Ectodermal cell (in vitro differentiated cells): ENCODE results near the gene TBX20.
"Not testable (repeated sequence)": the region's sequence is repeated elsewhere in the genome, so short reads cannot be mapped to it uniquely, and the experiment has no call there.

Source experiments
- H3K27ac ChIP-seq: 2 replicates; pipeline ENCODE4 v1.7.0; 2013; ENCODE audit warnings: mild to moderate bottlenecking, low read depth, low read length; ENCODE audit not compliant: insufficient read depth, poor library complexity, severe bottlenecking
- H3K27me3 ChIP-seq: 2 replicates; pipeline ENCODE4 v1.7.0; 2013; ENCODE audit warnings: mild to moderate bottlenecking, low read length; ENCODE audit not compliant: insufficient read depth, control insufficient read depth, poor library complexity, severe bottlenecking
- H3K36me3 ChIP-seq: one replicate; pipeline ENCODE4 v1.7.0; 2013; ENCODE audit warnings: low read length; ENCODE audit not compliant: control insufficient read depth, insufficient read depth
- H3K4me1 ChIP-seq: one replicate; pipeline ENCODE4 v1.7.0; 2013; ENCODE audit warnings: low read length; ENCODE audit not compliant: control insufficient read depth, insufficient read depth
- H3K4me3 ChIP-seq: 2 replicates; pipeline ENCODE4 v1.7.0; 2013; ENCODE audit warnings: low read depth, low read length, control low read depth; ENCODE audit not compliant: insufficient read depth
- H3K9me3 ChIP-seq: 2 replicates; pipeline ENCODE4 v1.7.0; 2013; ENCODE audit warnings: mild to moderate bottlenecking, low read length, moderate library complexity; ENCODE audit not compliant: control insufficient read depth
- WGBS, 2 experiments: methylation state at CpG; one replicate each; pipeline ENCODE4 v1.1.7; 2013; ENCODE audit warnings: missing lambda C conversion rate in 2 of 2; 5-methylcytosine and 5-hydroxymethylcytosine counted together

The TBX20 gene

GRCh38 chr7:35246819-35247218, 7.1 kb downstream of the TBX20 start:
- no peak overlapping the region for H3K4me3 ChIP-seq
- H3K27ac ChIP-seq: no peak overlapping the region

GRCh38 chr7:35241884-35242283, 12.0 kb downstream of the TBX20 start:
- no peak overlapping the region for H3K27ac ChIP-seq
- H3K9me3 ChIP-seq: no peaks in the 10 kb centered on the region
- H3K36me3 ChIP-seq: no peaks in the 10 kb centered on the region
- H3K4me3 ChIP-seq: no peak overlapping the region
- H3K27me3 ChIP-seq: peaks cover 28% of the 10 kb centered on the region
- WGBS, 2 experiments: 67 to 73% methylated on average over 7 of the region's 7 CpGs
- H3K4me1 ChIP-seq: no peaks in the 10 kb centered on the region

More at GRCh38 chr7:35246819-35247218, 7.1 kb downstream of the TBX20 start:
- H3K36me3 ChIP-seq: no peaks in the 10 kb centered on the region
- no peaks in the 10 kb centered on the region for H3K4me1 ChIP-seq
- no peaks in the 10 kb centered on the region for H3K9me3 ChIP-seq
- H3K27me3 ChIP-seq: peaks cover 77% of the 10 kb centered on the region

- no peaks in the 10 kb centered on the region for H3K36me3 ChIP-seq
- H3K27ac ChIP-seq: no peak overlapping the region
- no peaks in the 10 kb centered on the region for H3K4me1 ChIP-seq
- no peaks in the 10 kb centered on the region for H3K9me3 ChIP-seq
- H3K4me3 ChIP-seq: no peak overlapping the region
- H3K27me3 ChIP-seq: peaks cover 24% of the 10 kb centered on the region
Measured at GRCh38 chr7:35241436-35241835, 12.5 kb downstream of the TBX20 start.

GRCh38 chr7:35241008-35241407, 12.9 kb downstream of the TBX20 start:
- peaks cover 19% of the 10 kb centered on the region for H3K27me3 ChIP-seq
- not testable (repeated sequence) for H3K4me3 ChIP-seq, H3K4me1 ChIP-seq, H3K9me3 ChIP-seq, H3K27ac ChIP-seq, H3K36me3 ChIP-seq
- WGBS, 2 experiments: 100% methylated on average over 1 of the region's 2 CpGs; no CpG with 5 or more reads in 1 of the 2 experiments

- not testable (repeated sequence) for H3K9me3 ChIP-seq, H3K4me1 ChIP-seq, H3K4me3 ChIP-seq, H3K27ac ChIP-seq, H3K36me3 ChIP-seq, H3K27me3 ChIP-seq
- WGBS, 2 experiments: 94 to 96% methylated on average over 4 to 5 of the region's 5 CpGs
Measured at GRCh38 chr7:35238456-35238855, 15.4 kb downstream of the TBX20 start.

GRCh38 chr7:35232994-35233393, 20.9 kb downstream of the TBX20 start:
- no peak overlapping the region for H3K4me3 ChIP-seq

GRCh38 chr7:35231221-35231620, 22.7 kb downstream of the TBX20 start:
- not testable (repeated sequence) for H3K4me1 ChIP-seq, H3K27ac ChIP-seq, H3K27me3 ChIP-seq, H3K36me3 ChIP-seq, H3K9me3 ChIP-seq, H3K4me3 ChIP-seq
- WGBS, 2 experiments: 85 to 91% methylated on average over 2 to 3 of the region's 3 CpGs

More at GRCh38 chr7:35232994-35233393, 20.9 kb downstream of the TBX20 start:
- Histone ChIP-seq H3K4me1 (no peaks in the 10 kb centered on the region), H3K27me3 (no peaks in the 10 kb centered on the region), H3K9me3 (no peaks in the 10 kb centered on the region), H3K36me3 (no peaks in the 10 kb centered on the region), H3K27ac (no peak overlapping the region)
- 90 to 100% methylated on average over 2 to 3 of the region's 3 CpGs for WGBS, 2 experiments

GRCh38 chr7:35229116-35229780, 24.7 kb downstream of the TBX20 start:
- 85 to 100% methylated on average over 1 of the region's 2 CpGs for WGBS, 2 experiments
- not testable (repeated sequence) for H3K27me3 ChIP-seq, H3K9me3 ChIP-seq, H3K4me1 ChIP-seq, H3K36me3 ChIP-seq, H3K27ac ChIP-seq, H3K4me3 ChIP-seq

GRCh38 chr7:35228496-35229051, 25.3 kb downstream of the TBX20 start:
- not testable (repeated sequence) for H3K4me3 ChIP-seq, H3K36me3 ChIP-seq, H3K9me3 ChIP-seq, H3K4me1 ChIP-seq, H3K27me3 ChIP-seq, H3K27ac ChIP-seq
- 91 to 93% methylated on average over 2 to 4 of the region's 5 CpGs for WGBS, 2 experiments

GRCh38 chr7:35227438-35227837, 26.5 kb downstream of the TBX20 start:
- not testable (repeated sequence) for H3K9me3 ChIP-seq, H3K36me3 ChIP-seq, H3K27me3 ChIP-seq, H3K4me1 ChIP-seq, H3K4me3 ChIP-seq, H3K27ac ChIP-seq
- WGBS, 2 experiments: 93 to 94% methylated on average over 5 of the region's 5 CpGs

GRCh38 chr7:35222445-35222844, 31.5 kb downstream of the TBX20 start:
- H3K9me3 ChIP-seq, H3K4me3 ChIP-seq, H3K4me1 ChIP-seq, H3K27ac ChIP-seq, H3K27me3 ChIP-seq, H3K36me3 ChIP-seq: not testable (repeated sequence)
- WGBS, 2 experiments: 93 to 97% methylated on average over 1 of the region's 1 CpG
